GM12801 (cell line): ENCODE data around the gene H2BK1.

Experiments used
- TF ChIP-seq, protein P1 (sequence below): IDR thresholded peaks from one replicate; pipeline ENCODE4 v1.5.1; 2011; ENCODE audit warnings: control low read depth; ENCODE audit not compliant: insufficient read length; ENCODE audit errors: extremely low read depth

The H2BK1 gene

DNA sequence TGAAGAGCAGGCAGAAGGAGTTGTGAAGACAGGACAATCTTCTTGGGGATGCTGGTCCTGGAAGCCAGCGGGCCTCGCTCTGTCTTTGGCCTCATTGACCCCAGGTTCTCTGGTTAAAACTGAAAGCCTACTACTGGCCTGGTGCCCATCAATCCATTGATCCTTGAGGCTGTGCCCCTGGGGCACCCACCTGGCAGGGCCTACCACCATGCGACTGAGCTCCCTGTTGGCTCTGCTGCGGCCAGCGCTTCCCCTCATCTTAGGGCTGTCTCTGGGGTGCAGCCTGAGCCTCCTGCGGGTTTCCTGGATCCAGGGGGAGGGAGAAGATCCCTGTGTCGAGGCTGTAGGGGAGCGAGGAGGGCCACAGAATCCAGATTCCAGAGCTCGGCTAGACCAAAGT, 23.5 kb upstream of the H2BK1 start:
- TF ChIP-seq, protein P1, sequence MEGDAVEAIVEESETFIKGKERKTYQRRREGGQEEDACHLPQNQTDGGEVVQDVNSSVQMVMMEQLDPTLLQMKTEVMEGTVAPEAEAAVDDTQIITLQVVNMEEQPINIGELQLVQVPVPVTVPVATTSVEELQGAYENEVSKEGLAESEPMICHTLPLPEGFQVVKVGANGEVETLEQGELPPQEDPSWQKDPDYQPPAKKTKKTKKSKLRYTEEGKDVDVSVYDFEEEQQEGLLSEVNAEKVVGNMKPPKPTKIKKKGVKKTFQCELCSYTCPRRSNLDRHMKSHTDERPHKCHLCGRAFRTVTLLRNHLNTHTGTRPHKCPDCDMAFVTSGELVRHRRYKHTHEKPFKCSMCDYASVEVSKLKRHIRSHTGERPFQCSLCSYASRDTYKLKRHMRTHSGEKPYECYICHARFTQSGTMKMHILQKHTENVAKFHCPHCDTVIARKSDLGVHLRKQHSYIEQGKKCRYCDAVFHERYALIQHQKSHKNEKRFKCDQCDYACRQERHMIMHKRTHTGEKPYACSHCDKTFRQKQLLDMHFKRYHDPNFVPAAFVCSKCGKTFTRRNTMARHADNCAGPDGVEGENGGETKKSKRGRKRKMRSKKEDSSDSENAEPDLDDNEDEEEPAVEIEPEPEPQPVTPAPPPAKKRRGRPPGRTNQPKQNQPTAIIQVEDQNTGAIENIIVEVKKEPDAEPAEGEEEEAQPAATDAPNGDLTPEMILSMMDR = no peak

GRCh38 chr7:151232917-151233701, 22.8 kb upstream of the H2BK1 start:
- TF ChIP-seq, protein P1 = no peak

DNA sequence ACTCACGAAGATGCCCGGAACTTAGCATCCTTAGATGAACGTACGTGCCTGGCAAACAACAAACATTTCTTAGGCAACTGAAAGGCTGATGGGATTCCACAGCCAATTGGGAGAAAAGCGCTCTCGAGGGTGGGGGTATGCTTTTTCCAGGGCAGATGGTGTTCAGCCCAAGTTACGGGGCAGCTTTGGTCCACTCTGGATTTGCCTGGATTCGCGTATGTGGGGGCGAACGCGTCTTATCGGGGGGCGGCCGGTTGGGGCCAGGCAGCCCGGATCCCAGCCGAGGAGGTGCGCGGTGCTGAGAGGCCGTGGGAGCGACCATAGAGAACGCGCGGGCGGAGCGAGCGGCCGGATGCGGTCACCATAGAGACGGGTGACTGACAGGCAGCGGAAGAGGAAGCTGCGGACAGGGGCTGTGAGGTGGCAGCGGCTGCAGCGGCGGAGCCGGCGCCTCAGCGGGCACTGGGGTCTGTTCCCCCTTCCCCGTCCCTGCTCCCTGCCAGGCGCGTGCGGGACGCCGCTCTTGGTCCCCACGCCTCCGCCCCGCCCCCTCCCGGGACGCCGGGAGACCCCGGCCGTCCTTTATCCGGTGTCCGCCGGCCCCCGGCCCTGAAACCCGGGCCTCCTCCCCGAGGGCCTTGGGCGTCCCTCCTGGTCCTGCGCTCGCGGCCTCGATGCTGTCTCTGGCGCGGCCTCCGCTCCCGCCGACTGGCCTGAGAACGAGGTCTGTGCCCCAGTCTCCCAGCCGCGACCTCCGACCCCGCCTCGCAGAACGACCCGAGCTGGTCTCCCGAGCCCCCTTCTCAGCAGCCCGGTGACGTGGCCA, 22.0 kb upstream of the H2BK1 start, which contains the start of gene CHPF2:
TSS of gene CHPF2 (plus strand) at position 393 of the 826 bp plus-strand sequence. CDS start 1,529 bp downstream, outside the sequence.
- TF ChIP-seq, protein P1 = no peak

GRCh38 chr7:151231080-151231479, 20.8 kb upstream of the H2BK1 start:
- TF ChIP-seq, protein P1 = no peak

DNA sequence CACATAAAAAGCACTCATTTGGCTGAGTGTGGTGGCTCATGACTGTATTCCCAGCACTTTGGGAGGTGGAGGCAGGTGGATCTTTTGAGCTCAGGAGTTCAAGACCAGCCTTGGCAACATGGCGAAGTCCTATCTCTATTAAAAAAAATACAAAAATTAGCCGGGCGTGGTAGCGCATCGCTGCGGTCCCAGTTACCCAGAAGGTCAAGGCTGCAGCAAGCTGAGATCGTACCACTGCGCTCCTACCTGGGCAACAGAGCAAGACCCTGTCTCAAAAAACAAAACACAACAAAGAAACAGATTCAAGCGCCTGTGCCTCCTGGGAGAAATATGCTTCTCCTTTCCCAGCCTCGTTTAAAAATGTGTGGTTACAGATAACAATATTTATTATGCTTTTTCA, 19.0 kb upstream of the H2BK1 start:
- TF ChIP-seq, protein P1 = no peak

DNA sequence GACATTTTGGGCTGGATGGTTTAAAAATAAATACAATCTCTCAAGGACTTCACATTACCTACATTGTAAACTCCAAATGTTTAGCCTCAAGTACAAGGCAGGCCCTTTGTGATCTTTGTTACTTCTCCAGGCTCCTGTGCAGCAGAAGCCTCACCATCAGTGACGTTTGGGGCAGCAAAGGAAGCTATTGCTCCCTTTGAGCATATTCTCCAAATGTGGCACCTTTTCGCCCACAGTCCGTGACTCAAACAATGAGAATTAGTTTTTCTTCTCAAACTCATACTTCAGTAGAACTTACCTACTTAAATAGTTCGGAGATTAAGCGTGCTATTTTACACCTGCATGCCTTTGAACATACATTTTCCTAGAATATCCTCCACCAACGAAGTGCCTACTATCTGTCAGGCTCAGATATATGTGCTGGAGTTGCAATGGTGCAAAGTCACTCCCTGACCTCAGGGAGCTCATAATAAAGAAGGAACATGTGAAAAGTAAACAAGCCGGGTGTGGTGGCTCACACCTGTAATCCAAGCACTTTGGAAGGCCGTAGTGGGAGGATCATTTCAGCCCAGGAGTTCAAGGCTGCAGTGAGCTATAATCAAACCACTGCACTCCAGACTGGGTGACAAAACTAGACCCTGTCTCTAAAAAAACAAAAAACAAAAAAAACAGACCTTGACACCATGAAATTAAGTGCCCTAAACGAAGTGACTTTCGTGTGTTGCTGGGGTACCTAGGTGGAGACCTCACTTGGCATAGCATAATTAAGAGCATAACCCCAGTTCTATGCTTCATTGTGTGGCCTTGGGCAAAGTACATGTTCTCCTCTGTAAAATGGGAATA, 18.0 kb upstream of the H2BK1 start:
- TF ChIP-seq, protein P1 = no peak
